ENCODE measurements around the gene MUC3A. TPM values are rescaled to one million over a fixed set of nuclear protein-coding genes. Genes with fewer than 3 reads are reported as not detected.

MUC3A gene
- total and polyA plus RNA-seq, 2 of the 8 experiments (the other 6 are each of a cell fraction or from before 2014, with no cell fraction given): 15.4 to 43.9 TPM

GRCh38 chr7:100975371-100975821, 26.1 kb downstream of the MUC3A start:
- no peaks in the 10 kb centered on the region for H3K36me3 ChIP-seq (ENCODE audit: control insufficient read depth in 2 of 4, insufficient read depth in 4 of 4, low read length in 3 of 4)
- CTCF ChIA-PET (ENCODE audit: partially characterized antibody): interaction anchor here (0.6 to 4.5 kb wide), 11 partner anchors 8 to 308 kb away, joined by 3 to 21 read pairs (median 4); partner anchors contain the start of genes MUC3A and SERPINE1
- TF ChIP-seq CBX8 (IDR thresholded peaks at IDR 0.05; ENCODE audit: borderline replicate concordance, low read depth, low read length): no peak
- TF ChIP-seq POLR2A (IDR thresholded peaks at IDR 0.05; ENCODE audit: control extremely low read depth in 1 of 2, low read depth in 2 of 2, low read length in 2 of 2): no peak
- no peak for TF ChIP-seq ZNF274 (IDR thresholded peaks at IDR 0.05; ENCODE audit: borderline replicate concordance, extremely low read depth, low read length)
- no peak for TF ChIP-seq NRF1 (IDR thresholded peaks at IDR 0.05; ENCODE audit: low read depth, low read length)
- no peak overlapping the region for H3K56ac ChIP-seq (replicated peaks; ENCODE audit: insufficient read length, low read depth, low read length)
- no peaks in the 10 kb centered on the region for H3K79me2 ChIP-seq (ENCODE audit: control insufficient read depth in 1 of 2, insufficient read depth in 2 of 2, low read length in 2 of 2)
- no peaks in the 10 kb centered on the region for H3K4me1 ChIP-seq (replicated peaks in 1 of 4; ENCODE audit: control insufficient read depth in 3 of 4, insufficient read depth in 4 of 4, low read length in 3 of 4)
- no peaks in the 10 kb centered on the region for H3K27me3 ChIP-seq (replicated peaks in 1 of 4; ENCODE audit: control insufficient read depth in 3 of 4, extremely low read depth in 1 of 4, insufficient read depth in 3 of 4, low read length in 3 of 4)
- H3K4me2 ChIP-seq (ENCODE audit: insufficient read depth in 1 of 2, low read depth in 2 of 2, low read length in 2 of 2): no peak overlapping the region
- H3K23me2 ChIP-seq (ENCODE audit: low read depth, low read length): no peaks in the 10 kb centered on the region
- H4K5ac ChIP-seq (ENCODE audit: insufficient read length, low read depth, low read length): no peak overlapping the region
- DNase-seq (ENCODE audit: low read depth in 1 of 2, low spot score in 2 of 2) (no peak), FAIRE-seq (no peak)
- no peak overlapping the region for H2BK5ac ChIP-seq (ENCODE audit: low read depth, low read length)
- no peak overlapping the region for H2AFZ ChIP-seq (ENCODE audit: low read length)
- H3K14ac ChIP-seq (ENCODE audit: insufficient read length): no peak overlapping the region
- no peaks in the 10 kb centered on the region; the same call in 1 of the 2 replicates for H3K79me1 ChIP-seq (ENCODE audit: low read depth, low read length)
- no peak overlapping the region for H4K8ac ChIP-seq (ENCODE audit: extremely low read depth, insufficient read depth, low read length)
- H3K4ac ChIP-seq (replicated peaks; ENCODE audit: insufficient read length, low read depth, low read length): no peak overlapping the region
- H3K27ac ChIP-seq (ENCODE audit: low read depth, low read length): no peak overlapping the region
- no peak overlapping the region for H4K91ac ChIP-seq (replicated peaks; ENCODE audit: insufficient read length, low read length)
- no peak overlapping the region for H2AK5ac ChIP-seq (ENCODE audit: low read depth, low read length)
- H2BK12ac ChIP-seq (ENCODE audit: low read depth, low read length): no peak overlapping the region
- no peak overlapping the region for H3K18ac ChIP-seq (ENCODE audit: extremely low read depth, low read length)
- no peak overlapping the region for H2BK20ac ChIP-seq (ENCODE audit: low read length)
- no peak overlapping the region for H2BK15ac ChIP-seq (ENCODE audit: low read length)
- no peaks in the 10 kb centered on the region for H3K9me3 ChIP-seq (ENCODE audit: insufficient read depth in 2 of 2, low read depth in 1 of 2, low read length in 1 of 2)
- no peaks in the 10 kb centered on the region for H4K20me1 ChIP-seq (replicated peaks in 1 of 2; ENCODE audit: control insufficient read depth in 1 of 2, insufficient read depth in 2 of 2, low read length in 2 of 2)
- POLR2A ChIA-PET (ENCODE audit: partially characterized antibody): interaction anchor here (0.7 to 1.4 kb wide), 3 partner anchors 17 to 85 kb away, joined by 3 to 7 read pairs (median 3); partner anchors contain the start of gene MUC3A
- WGBS, 2 experiments (ENCODE audit: extremely low coverage in 1 of 2, insufficient coverage in 1 of 2, insufficient read length in 1 of 2, insufficient replicate concordance in 2 of 2, low coverage in 1 of 2, low lambda C conversion rate in 2 of 2, missing lambda C conversion rate in 1 of 2): 69% methylated on average over 3 of the region's 3 CpGs; no CpG with 5 or more reads in 1 of the 2 experiments
- no peak overlapping the region for H3K9ac ChIP-seq (replicated peaks in 1 of 4; ENCODE audit: extremely low read depth in 1 of 4, low read depth in 3 of 4, low read length in 3 of 4)
- H2BK120ac ChIP-seq (replicated peaks; ENCODE audit: low read depth, low read length): no peak overlapping the region
- no peak overlapping the region for H3K4me3 ChIP-seq (ENCODE audit: extremely low read depth in 1 of 4, insufficient read depth in 2 of 4, low read depth in 3 of 4, low read length in 4 of 4)
- no peak overlapping the region for H3K23ac ChIP-seq (ENCODE audit: insufficient read length)

All from H1 (cell line).